Breast epithelium (tissue), 3 donors: Measurements from ENCODE around the gene ATP10B.

Experiments used
- CTCF ChIP-seq, 3 donors: fragments of 450-650 bp; IDR thresholded peaks; one replicate each; pipeline ENCODE4 v1.5.1; 2016 to 2017; ENCODE audit warnings: antibody characterized with exemption in 3 of 3, mild to moderate bottlenecking in 3 of 3, moderate library complexity in 3 of 3
- POLR2A ChIP-seq: fragments of 450-650 bp; IDR thresholded peaks from one replicate; pipeline ENCODE4 v1.6.1; 2016; ENCODE audit warnings: antibody characterized with exemption, mild to moderate bottlenecking, moderate library complexity
- POLR2AphosphoS5 ChIP-seq, 3 donors: sonication (generic); formaldehyde crosslinking; IDR thresholded peaks; one replicate each; pipeline ENCODE4 v1.6.1; 2017; ENCODE audit warnings: antibody characterized with exemption in 3 of 3

GRCh38 chr5:160646033-160646432 lies 206.0 kb downstream of the ATP10B start:
- TF ChIP-seq CTCF (IDR thresholded peaks at IDR 0.05) (no peak), POLR2A (no peak), POLR2AphosphoS5 (IDR thresholded peaks at IDR 0.05) (no peak)
